Measurements from ENCODE around the gene ADAM15. TPM values are rescaled to one million over a fixed set of nuclear protein-coding genes. Genes with fewer than 3 reads are reported as not detected.

ADAM15 gene
- total RNA-seq, 4 donors from 2014 or later: 61.5 to 142 (median 115) TPM

- TF ChIP-seq EP300 (IDR thresholded peaks at IDR 0.05): no peak
- DNase-seq (ENCODE audit: extremely low spot score): no peak
Measured at GRCh38 chr1:155030243-155030795, 20.8 kb upstream of the ADAM15 start.

GRCh38 chr1:155030899-155031298 lies 20.2 kb upstream of the ADAM15 start:
- Histone ChIP-seq H3K4me3 (no peak overlapping the region), H3K4me1 (no peaks in the 10 kb centered on the region), H3K36me3 (no peaks in the 10 kb centered on the region), H3K9me3 (no peaks in the 10 kb centered on the region), H3K27me3 (no peaks in the 10 kb centered on the region), H3K27ac (replicated peaks in 1 of 4) (no peak overlapping the region)
- TF ChIP-seq EP300 (IDR thresholded peaks at IDR 0.05) (no peak), POLR2AphosphoS5 (IDR thresholded peaks at IDR 0.05) (no peak), POLR2A (IDR thresholded peaks at IDR 0.05; ENCODE audit: low read depth) (no peak), CTCF (IDR thresholded peaks at IDR 0.05) (no peak)
- no peak for DNase-seq (ENCODE audit: extremely low spot score)
- intact Hi-C loops (cut with DNase I): no loop called here
- WGBS: 74% methylated on average over 11 of the region's 11 CpGs

More at GRCh38 chr1:155030243-155030795, 20.8 kb upstream of the ADAM15 start:
- intact Hi-C loops (cut with DNase I): no loop called here
- no peaks in the 10 kb centered on the region for H3K36me3 ChIP-seq
- 86% methylated on average over 13 of the region's 15 CpGs for WGBS
- H3K27me3 ChIP-seq: no peaks in the 10 kb centered on the region
- no peak overlapping the region for H3K4me3 ChIP-seq
- H3K9me3 ChIP-seq: no peaks in the 10 kb centered on the region
- H3K4me1 ChIP-seq: no peaks in the 10 kb centered on the region
- no peak overlapping the region for H3K27ac ChIP-seq (replicated peaks in 1 of 4)

- TF ChIP-seq POLR2AphosphoS5 (IDR thresholded peaks at IDR 0.05): no peak
- no peak for TF ChIP-seq CTCF (IDR thresholded peaks at IDR 0.05)
- TF ChIP-seq EP300 (IDR thresholded peaks at IDR 0.05): no peak
- no peak for TF ChIP-seq POLR2A (IDR thresholded peaks at IDR 0.05; ENCODE audit: low read depth)
- WGBS: 96% methylated on average over 10 of the region's 12 CpGs
- Histone ChIP-seq H3K4me3 (no peak overlapping the region), H3K27ac (replicated peaks in 1 of 4) (no peak overlapping the region), H3K4me1 (peaks cover 0 to 3% (median 0%) of the 10 kb centered on the region in 4 donors), H3K27me3 (no peaks in the 10 kb centered on the region), H3K36me3 (no peaks in the 10 kb centered on the region), H3K9me3 (no peaks in the 10 kb centered on the region)
- intact Hi-C loops (cut with DNase I): no loop called here
- DNase-seq (ENCODE audit: extremely low spot score): no peak
Measured at GRCh38 chr1:155032886-155033285, 18.2 kb upstream of the ADAM15 start.

- Histone ChIP-seq H3K27ac (replicated peaks in 1 of 4) (no peak within 1 kb of the TSS), H3K36me3 (no peaks in the 10 kb centered on the region), H3K27me3 (no peaks in the 10 kb centered on the region), H3K9me3 (no peaks in the 10 kb centered on the region), H3K4me1 (peaks cover 0 to 5% (median 3%) of the 10 kb centered on the region in 4 donors), H3K4me3 (no peak within 1 kb of the TSS)
- no peak for DNase-seq (ENCODE audit: extremely low spot score)
- 98% methylated on average over 9 of the region's 9 CpGs for WGBS
- no peak for TF ChIP-seq POLR2A (IDR thresholded peaks at IDR 0.05; ENCODE audit: low read depth)
- TF ChIP-seq POLR2AphosphoS5 (IDR thresholded peaks at IDR 0.05): no peak
- TF ChIP-seq CTCF (IDR thresholded peaks at IDR 0.05): no peak
- TF ChIP-seq EP300 (IDR thresholded peaks at IDR 0.05): no peak
- intact Hi-C loops (cut with DNase I): no loop called here
Measured at GRCh38 chr1:155033524-155033923, 17.6 kb upstream of the ADAM15 start, which contains the start of the genes DCST1 and DCST2. Gene DCST1, plus strand, starts transcription at chr1:155033824. Its CDS starts 213 bp downstream, at chr1:155034037. Gene DCST2, minus strand, starts transcription at chr1:155033781. Its CDS starts 80 bp downstream, at chr1:155033701.

GRCh38 chr1:155034318-155035208 lies 16.6 kb upstream of the ADAM15 start:
- Histone ChIP-seq H3K9me3 (no peaks in the 10 kb centered on the region), H3K27me3 (no peaks in the 10 kb centered on the region), H3K27ac (replicated peaks in 1 of 4) (no peak overlapping the region), H3K4me3 (no peak overlapping the region), H3K4me1 (peaks cover 4 to 13% (median 11%) of the 10 kb centered on the region in 4 donors), H3K36me3 (no peaks in the 10 kb centered on the region)
- no peak for TF ChIP-seq POLR2AphosphoS5 (IDR thresholded peaks at IDR 0.05)
- no peak for TF ChIP-seq CTCF (IDR thresholded peaks at IDR 0.05)
- TF ChIP-seq EP300 (IDR thresholded peaks at IDR 0.05): no peak
- WGBS: 82% methylated on average over 18 of the region's 20 CpGs
- DNase-seq (ENCODE audit: extremely low spot score): no peak
- intact Hi-C loops (cut with DNase I): no loop called here

Data from esophagus muscularis mucosa (tissue), 4 donors.